Stimulated activated CD4-positive, alpha-beta T cell treated with anti-CD3 and anti-CD28 coated beads, Interleukin-15, amount 100 ng/mL, for 48 hours (primary cell): ENCODE measurements around the gene OSM.
"Not testable (repeated sequence)": the region's sequence is repeated elsewhere in the genome, so short reads cannot be mapped to it uniquely, and the experiment has no call there.

Source experiments
- DNase-seq, 2 donors: peaks; one replicate each; pipeline ENCODE4 v3.0.0-alpha.2; 2020; ENCODE audit warnings: low read depth in 2 of 2

The OSM gene

GRCh38 chr22:30245181-30245984 is 21.3 kb downstream of the OSM start:
- DNase-seq = no peak

DNA sequence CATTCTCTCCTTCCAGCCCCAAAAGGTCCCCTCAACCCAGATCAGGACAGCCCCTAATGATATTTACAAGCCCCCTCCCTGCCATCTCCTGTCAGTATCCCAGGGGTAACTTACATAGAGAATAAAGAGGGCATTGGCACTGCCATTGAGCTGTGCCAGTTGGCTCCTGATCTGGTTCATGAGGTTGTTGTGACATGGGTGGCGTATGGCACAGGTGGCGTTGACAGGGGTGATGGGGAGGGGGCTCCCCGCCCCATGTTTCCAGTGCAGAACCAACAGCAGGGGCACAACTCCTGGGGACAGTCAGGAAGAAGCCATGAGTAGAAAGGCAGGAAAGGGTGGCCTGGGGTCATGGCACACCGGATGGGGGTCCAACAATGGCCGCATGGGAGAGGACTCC is 22.0 kb downstream of the OSM start:
- no peak for DNase-seq

DNA sequence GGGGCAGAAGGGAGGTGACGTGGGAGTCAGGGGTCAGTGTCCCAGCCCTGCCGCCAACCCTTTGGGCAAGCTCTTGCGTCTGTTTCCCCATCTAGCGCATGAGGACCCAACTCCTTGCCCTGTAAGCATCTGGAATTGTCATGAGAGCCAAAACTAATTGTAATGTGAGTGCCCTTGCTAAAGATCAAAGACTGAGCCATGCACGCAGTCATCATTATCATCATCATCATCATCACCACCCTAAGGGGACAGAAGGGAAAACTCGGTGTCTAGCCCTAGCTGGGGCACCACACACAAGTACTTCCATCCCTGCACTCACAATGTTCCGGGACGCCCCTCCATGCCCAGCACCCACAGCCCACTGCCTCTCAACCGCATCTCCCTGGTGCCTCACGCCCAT is 22.6 kb downstream of the OSM start:
- DNase-seq = no peak

GRCh38 chr22:30243661-30244060 is 23.0 kb downstream of the OSM start:
- DNase-seq = no peak

DNA sequence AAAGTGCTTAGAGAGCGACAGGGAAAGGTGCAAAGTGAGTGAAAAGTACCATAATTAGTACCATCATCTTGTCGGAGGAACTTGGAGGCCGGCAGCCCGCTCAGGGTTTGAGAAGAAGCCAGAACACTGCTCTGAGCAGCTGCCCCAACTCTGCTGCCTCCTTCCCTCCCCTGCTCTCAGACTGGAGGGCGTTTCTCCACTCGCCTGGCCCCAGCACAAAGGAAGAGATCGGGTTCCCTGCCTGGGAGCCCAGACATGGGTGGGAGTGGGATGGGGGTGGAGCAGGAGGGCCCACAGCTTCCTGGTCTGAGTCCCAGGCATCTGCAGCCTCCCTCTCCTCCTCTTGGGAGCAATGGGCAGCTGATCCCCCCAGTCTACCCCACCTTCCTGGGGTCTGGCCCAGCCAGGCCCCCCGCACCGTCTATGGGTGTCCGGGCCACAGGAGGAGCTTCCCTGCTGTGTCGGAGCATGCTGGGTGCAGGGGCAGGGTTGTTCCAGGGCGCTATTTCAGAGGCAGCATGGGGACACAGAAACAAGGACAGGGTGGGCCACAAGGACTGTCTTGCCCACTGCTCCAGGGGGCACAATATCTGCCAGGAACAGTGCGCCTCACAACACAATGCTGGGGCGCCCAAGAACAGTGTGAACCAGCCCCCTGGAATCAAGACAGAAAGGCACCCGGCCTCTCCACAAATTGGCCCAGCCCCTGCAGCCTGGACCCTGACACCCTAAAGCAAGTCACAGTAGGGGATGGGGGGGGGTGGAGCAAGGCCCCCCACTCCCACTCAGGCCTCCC is 24.9 kb downstream of the OSM start:
- no peak for DNase-seq

DNA sequence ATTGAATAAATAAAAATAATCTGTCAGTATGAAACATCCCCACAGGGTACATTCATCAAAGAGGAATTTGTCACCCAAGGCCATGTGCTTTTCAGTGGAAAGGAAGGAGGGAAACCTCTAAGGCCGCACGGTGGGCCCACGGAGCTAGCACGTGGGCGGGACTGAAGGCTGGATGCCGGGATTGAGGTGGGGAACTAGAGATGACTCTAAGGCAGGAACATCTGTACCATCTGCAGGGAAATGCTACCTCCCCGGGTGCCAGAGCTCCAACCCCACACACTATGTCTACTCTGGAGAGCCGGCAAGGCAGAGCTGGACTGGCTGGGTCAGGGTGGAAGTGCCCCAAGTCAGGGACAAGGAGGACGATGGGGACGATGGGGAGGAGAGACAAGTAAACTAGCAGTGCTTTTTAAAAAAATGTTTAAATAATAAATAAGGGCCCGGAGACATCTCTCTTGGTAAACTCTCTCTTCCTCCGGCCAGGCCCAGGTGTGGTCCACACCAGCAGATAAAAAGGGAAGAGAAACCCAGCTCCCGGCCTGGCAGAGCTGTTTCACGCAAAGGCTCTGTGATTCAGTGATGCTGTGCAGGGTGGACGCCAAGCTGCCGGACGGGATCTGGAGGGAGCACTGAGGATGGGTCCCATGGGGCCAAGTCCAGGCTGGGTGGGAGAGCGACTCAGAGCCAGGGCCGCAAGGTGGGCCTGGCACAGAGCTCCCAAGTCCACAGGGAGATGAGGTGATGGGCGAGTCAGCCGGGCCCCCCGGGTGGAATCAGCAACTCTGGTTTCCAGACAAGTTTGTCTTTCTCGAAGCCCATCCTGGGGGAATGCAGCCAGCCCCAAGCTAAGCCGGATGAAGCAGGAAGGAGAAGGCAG is 25.9 kb downstream of the OSM start:
- no peak for DNase-seq

GRCh38 chr22:30239488-30240405 is 26.9 kb downstream of the OSM start:
- DNase-seq = no peak

DNA sequence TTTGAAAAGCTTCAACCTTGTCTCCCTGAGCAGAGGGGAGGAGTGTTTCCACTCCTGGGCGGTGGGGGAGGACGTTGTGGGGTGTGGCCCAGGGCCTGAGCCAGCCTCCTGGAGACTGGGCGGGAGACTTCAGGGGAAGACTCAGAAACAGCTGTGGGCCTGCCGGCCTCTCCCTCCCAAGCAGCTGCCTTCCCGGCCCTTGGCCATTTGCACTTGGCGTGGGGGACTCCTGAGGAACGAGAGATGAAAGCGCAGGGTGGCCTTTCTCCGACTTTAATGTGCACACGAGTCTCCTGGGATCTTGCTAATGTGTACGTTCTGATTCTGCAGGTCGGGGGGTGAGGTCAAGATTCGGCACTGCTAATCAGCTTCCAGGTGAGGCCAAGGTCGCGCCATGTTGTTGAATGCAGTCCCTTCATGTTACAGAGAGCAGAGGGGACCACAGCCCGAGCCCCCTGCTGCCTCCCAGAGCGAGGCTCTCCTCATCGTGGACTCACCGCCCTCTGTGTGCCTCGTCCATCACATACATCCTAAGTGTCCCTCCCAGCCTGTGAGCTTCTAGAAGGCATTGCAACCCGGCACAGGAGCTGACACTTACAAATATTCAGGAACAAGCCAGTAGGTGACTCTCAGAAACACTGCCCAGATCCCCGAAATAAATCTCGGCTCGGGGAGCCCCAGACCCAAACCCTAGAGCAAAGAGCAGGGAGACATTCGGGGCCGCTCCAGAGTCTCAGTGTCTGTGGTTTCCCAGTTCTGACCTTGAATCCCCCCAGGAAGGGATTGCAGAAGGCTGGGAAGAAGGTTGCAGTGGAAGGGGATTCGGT is 27.8 kb downstream of the OSM start:
- DNase-seq = no peak

DNA sequence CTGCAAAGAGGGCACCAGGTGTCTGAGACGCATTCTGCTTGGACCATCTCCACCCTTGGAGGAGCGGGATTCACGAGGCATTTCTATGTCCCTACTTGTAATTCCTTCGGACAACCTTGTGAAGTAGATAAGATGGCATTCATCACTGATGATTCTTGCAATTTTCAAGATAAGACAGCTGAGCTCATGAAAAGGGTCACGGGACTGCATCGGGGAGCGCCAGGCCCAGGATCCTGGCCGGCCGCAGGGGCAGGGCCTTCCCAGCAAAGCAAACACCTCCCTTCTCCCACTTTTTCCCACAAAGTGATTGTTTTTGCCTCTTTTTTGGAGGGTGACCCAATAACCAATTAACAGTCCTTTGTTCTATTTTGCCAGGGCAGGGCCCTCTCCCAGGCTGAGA is 28.5 kb downstream of the OSM start:
- no peak for DNase-seq

GRCh38 chr22:30236875-30237274 is 29.8 kb downstream of the OSM start:
- no peak for DNase-seq

GRCh38 chr22:30235687-30236170 is 30.9 kb downstream of the OSM start:
- DNase-seq = no peak

DNA sequence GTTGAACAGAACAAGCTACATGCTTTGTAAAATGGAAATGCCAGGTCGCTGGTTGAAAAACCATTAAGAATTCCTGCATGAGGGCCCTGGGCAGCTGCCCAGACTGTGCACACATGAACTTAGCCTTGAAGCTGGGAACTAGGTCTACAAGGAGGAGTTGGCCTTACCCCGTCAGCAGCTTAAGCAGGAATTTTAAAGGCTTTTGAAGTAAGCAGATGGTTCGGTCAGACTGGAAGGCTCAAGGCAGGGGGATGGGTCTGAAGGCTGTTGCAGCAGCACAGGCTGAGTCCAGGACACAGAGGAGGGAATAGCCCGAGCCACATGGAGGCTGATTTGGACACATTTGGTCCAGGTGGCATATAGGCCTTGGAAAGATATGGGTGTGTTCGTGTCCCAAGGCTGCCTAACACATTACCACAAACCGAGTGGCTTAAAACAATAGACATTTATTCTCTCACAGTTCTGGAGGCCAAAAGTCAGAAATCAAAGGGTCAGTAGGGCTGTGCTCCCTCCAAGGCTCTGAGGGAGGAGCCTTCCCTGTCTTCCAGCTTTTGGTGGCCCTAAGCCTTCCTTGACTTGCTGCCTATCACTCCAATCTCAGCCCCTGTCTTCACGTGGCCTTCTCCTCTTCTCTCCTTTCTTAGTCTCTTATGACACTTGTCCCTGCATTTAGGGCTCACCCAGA is 31.7 kb downstream of the OSM start:
- DNase-seq = no peak

- not testable (repeated sequence) for DNase-seq
Measured at GRCh38 chr22:30234325-30234724, 32.3 kb downstream of the OSM start.

GRCh38 chr22:30233582-30233981 is 33.1 kb downstream of the OSM start:
- no peak for DNase-seq

GRCh38 chr22:30232716-30233218 is 33.9 kb downstream of the OSM start:
- DNase-seq = no peak

DNA sequence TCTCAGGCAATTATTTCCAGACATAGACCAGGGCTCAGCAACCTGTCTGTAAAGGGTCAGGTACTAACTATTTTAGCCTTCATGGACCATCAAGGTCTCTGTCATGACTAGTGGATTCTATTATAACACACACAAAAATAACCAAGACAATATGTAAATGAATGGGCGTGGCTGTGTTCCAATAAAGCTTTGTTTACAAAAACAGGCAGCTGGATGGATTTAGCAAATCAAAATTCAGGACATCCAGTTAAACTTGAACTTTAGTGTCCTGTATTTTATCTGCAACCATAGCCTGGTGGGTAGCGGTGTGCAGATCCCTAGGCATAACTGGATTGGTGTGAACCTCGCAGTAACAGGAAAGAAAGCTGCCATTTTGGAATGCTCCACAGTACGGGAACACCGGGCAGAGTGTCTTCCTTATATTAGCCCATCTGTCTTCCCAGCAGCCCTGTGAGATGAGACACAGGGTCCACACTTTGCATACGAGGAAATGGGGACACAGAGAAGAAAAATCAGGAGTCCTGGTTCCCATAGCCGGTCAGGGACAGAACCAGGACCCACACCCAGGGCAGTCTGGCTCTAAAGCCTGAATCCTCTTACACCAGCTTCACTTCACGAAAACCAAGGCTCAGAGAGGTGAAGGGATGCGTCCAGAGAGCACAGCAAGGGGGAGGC is 35.7 kb downstream of the OSM start:
- DNase-seq = no peak

DNA sequence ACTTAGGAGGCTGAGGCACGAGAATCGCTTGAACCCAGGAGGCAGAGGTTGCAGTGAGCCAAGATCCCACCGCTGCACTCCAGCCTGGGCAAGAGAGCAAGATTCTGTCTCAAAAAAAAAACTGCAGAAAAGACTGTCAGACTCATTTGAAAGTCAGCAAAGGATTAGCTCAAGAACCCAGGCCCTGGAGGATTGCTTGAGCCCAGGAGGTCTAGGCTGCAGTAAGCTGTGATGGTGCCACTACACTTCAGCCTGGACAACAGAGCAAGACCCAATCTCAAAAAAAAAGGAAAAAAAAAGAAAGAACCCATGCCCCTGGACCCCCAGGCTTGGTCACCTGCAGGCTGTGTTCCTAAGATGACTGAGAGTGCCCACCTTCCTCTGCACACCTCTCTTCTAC is 36.3 kb downstream of the OSM start:
- DNase-seq = no peak

- DNase-seq = no peak
Measured at GRCh38 chr22:30228509-30229359, 37.9 kb downstream of the OSM start.
